ENCODE measurements around the gene WDR73. TPM values are rescaled to one million over a fixed set of nuclear protein-coding genes. Genes with fewer than 3 reads are reported as not detected.

WDR73 gene
- total and polyA plus RNA-seq, 10 of the 15 experiments (the other 5 are each of a cell fraction or from before 2014, with no cell fraction given) = 4.4 to 25.6 (median 16.3) TPM

DNA sequence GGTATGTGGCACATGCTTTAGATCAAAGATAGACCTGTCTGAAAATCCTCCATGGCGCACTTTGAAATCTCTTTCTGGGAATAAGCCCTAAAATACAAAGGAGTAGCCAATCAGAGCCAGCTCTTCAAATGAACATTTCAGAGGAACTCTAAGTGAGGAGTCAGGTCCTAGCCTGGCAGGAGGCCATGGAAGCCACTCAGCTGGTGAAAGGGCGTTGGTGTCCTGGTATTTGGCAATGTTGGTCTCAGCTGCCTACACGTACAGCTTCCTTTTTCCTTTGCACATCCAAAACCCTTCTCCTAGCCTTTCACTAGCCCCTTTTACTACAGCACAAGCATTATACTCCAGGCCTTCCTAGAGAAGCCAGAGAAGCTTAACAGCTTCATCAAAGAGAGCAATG, 5.5 kb downstream of the WDR73 start:
- no peak overlapping the region for H3K27ac ChIP-seq (ENCODE audit: control insufficient read depth, insufficient read depth)
- H3K36me3 ChIP-seq (ENCODE audit: control insufficient read depth in 2 of 2, insufficient read depth in 2 of 2, low read length in 1 of 2) = peaks cover 10 to 34% of the 10 kb centered on the region in 2 experiments
- no peak overlapping the region for H3K4me3 ChIP-seq
- ChIA-PET SMC1A (ENCODE audit: uncharacterized antibody, unreplicated experiment) (interaction anchor here (1.7 kb wide), 1 partner anchor 11 kb away, joined by 5 read pairs; no protein-coding TSS in a partner anchor), RAD21 (ENCODE audit: unreplicated experiment) (no interaction called here), CTCF (no interaction called here), POLR2A (interaction anchor here (1.0 kb wide), 1 partner anchor 17 kb away, joined by 4 read pairs; no protein-coding TSS in a partner anchor)
- in situ Hi-C loops (cut with MboI) = no loop called here
- 100% methylated on average over 3 of the region's 3 CpGs for WGBS (ENCODE audit: insufficient coverage, insufficient replicate concordance, low lambda C conversion rate, missing lambda C conversion rate)
- ATAC-seq (no peak), DNase-seq (ENCODE audit: low read depth, low spot score) (no peak), FAIRE-seq (no peak)
- H3K79me2 ChIP-seq (ENCODE audit: control insufficient read depth, insufficient read depth, low read length) = peaks cover 2% of the 10 kb centered on the region
- no TSS peak for BruUV-seq (replicated peaks)
- no peak overlapping the region for H3K4me2 ChIP-seq (ENCODE audit: control insufficient read depth, insufficient read depth)
- peaks cover 2% of the 10 kb centered on the region; the same call in 1 of the 2 replicates for H4K20me1 ChIP-seq (ENCODE audit: control insufficient read depth, insufficient read depth)
- no peak overlapping the region for H3K9ac ChIP-seq (ENCODE audit: control insufficient read depth, insufficient read depth, low read length)
- H3K4me1 ChIP-seq (ENCODE audit: control insufficient read depth, insufficient read depth, low read length) = peaks cover 8% of the 10 kb centered on the region
- no peaks in the 10 kb centered on the region for H3K27me3 ChIP-seq (replicated peaks in 1 of 2; ENCODE audit: control insufficient read depth in 2 of 2, insufficient read depth in 2 of 2, low read length in 1 of 2)
- H2AFZ ChIP-seq (ENCODE audit: control insufficient read depth, low read depth, low read length) = no peak overlapping the region
- intact Hi-C loops (cut with micrococcal nuclease; ENCODE audit: unreplicated experiment) = no loop called here
- H3K9me3 ChIP-seq (replicated peaks; ENCODE audit: control insufficient read depth, insufficient read depth, low read length) = no peaks in the 10 kb centered on the region
- TF ChIP-seq HCFC1 (IDR thresholded peaks at IDR 0.05; ENCODE audit: low read length) = no peak
- TF ChIP-seq TCF3 (IDR thresholded peaks at IDR 0.05; ENCODE audit: borderline replicate concordance, insufficient read depth, low read depth, low read length) = no peak
- TF ChIP-seq MEF2A (IDR thresholded peaks at IDR 0.05; ENCODE audit: insufficient read depth, low read depth, low read length) = no peak
- TF ChIP-seq ZNF622 (IDR thresholded peaks at IDR 0.05) = no peak
- TF ChIP-seq CBX3 (IDR thresholded peaks at IDR 0.05; ENCODE audit: borderline replicate concordance, low read depth) = no peak
- TF ChIP-seq STAT1 (conservative IDR thresholded peaks at IDR 0.05) = no peak
- TF ChIP-seq PAX8 (IDR thresholded peaks at IDR 0.05) = no peak
- no peak for TF ChIP-seq FOXM1 (IDR thresholded peaks at IDR 0.05; ENCODE audit: low read depth, low read length)
- TF ChIP-seq, protein P1, sequence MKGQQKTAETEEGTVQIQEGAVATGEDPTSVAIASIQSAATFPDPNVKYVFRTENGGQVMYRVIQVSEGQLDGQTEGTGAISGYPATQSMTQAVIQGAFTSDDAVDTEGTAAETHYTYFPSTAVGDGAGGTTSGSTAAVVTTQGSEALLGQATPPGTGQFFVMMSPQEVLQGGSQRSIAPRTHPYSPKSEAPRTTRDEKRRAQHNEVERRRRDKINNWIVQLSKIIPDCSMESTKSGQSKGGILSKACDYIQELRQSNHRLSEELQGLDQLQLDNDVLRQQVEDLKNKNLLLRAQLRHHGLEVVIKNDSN (IDR thresholded peaks at IDR 0.05; ENCODE audit: borderline replicate concordance, extremely low read length, insufficient read depth, low read depth, low read length) = no peak
- TF ChIP-seq, protein P2, sequence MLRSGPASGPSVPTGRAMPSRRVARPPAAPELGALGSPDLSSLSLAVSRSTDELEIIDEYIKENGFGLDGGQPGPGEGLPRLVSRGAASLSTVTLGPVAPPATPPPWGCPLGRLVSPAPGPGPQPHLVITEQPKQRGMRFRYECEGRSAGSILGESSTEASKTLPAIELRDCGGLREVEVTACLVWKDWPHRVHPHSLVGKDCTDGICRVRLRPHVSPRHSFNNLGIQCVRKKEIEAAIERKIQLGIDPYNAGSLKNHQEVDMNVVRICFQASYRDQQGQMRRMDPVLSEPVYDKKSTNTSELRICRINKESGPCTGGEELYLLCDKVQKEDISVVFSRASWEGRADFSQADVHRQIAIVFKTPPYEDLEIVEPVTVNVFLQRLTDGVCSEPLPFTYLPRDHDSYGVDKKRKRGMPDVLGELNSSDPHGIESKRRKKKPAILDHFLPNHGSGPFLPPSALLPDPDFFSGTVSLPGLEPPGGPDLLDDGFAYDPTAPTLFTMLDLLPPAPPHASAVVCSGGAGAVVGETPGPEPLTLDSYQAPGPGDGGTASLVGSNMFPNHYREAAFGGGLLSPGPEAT (IDR thresholded peaks at IDR 0.05; ENCODE audit: low read depth) = no peak
- TF ChIP-seq CHD4 (IDR thresholded peaks at IDR 0.05) = no peak
- no peak for TF ChIP-seq LARP7 (IDR thresholded peaks at IDR 0.05)
- TF ChIP-seq, protein P3, sequence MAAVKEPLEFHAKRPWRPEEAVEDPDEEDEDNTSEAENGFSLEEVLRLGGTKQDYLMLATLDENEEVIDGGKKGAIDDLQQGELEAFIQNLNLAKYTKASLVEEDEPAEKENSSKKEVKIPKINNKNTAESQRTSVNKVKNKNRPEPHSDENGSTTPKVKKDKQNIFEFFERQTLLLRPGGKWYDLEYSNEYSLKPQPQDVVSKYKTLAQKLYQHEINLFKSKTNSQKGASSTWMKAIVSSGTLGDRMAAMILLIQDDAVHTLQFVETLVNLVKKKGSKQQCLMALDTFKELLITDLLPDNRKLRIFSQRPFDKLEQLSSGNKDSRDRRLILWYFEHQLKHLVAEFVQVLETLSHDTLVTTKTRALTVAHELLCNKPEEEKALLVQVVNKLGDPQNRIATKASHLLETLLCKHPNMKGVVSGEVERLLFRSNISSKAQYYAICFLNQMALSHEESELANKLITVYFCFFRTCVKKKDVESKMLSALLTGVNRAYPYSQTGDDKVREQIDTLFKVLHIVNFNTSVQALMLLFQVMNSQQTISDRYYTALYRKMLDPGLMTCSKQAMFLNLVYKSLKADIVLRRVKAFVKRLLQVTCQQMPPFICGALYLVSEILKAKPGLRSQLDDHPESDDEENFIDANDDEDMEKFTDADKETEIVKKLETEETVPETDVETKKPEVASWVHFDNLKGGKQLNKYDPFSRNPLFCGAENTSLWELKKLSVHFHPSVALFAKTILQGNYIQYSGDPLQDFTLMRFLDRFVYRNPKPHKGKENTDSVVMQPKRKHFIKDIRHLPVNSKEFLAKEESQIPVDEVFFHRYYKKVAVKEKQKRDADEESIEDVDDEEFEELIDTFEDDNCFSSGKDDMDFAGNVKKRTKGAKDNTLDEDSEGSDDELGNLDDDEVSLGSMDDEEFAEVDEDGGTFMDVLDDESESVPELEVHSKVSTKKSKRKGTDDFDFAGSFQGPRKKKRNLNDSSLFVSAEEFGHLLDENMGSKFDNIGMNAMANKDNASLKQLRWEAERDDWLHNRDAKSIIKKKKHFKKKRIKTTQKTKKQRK (IDR thresholded peaks at IDR 0.05; ENCODE audit: low read depth, low read length) = no peak
- no peak for TF ChIP-seq HDAC6 (IDR thresholded peaks at IDR 0.05; ENCODE audit: unreplicated experiment)
- no peak for TF ChIP-seq NR2C1 (IDR thresholded peaks at IDR 0.05)
- TF ChIP-seq, protein P4, sequence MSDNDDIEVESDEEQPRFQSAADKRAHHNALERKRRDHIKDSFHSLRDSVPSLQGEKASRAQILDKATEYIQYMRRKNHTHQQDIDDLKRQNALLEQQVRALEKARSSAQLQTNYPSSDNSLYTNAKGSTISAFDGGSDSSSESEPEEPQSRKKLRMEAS (IDR thresholded peaks at IDR 0.05; ENCODE audit: low read depth, low read length) = no peak
- TF ChIP-seq, protein P5, sequence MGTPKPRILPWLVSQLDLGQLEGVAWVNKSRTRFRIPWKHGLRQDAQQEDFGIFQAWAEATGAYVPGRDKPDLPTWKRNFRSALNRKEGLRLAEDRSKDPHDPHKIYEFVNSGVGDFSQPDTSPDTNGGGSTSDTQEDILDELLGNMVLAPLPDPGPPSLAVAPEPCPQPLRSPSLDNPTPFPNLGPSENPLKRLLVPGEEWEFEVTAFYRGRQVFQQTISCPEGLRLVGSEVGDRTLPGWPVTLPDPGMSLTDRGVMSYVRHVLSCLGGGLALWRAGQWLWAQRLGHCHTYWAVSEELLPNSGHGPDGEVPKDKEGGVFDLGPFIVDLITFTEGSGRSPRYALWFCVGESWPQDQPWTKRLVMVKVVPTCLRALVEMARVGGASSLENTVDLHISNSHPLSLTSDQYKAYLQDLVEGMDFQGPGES (IDR thresholded peaks at IDR 0.05) = no peak
- TF ChIP-seq CEBPB (IDR thresholded peaks at IDR 0.05; ENCODE audit: borderline replicate concordance in 1 of 2, low read depth in 2 of 2, low read length in 2 of 2) = no peak
